DND-41 (cell line): ENCODE measurements around the gene FHIT.

Source experiments
- ATAC-seq: fragments of 200-7000 bp; cut with Tn5 transposase; 3 replicates; pipeline ENCODE4 v1.9.1; 2021; ENCODE audit warnings: low read depth; ENCODE audit not compliant: insufficient read depth
- DNase-seq: peaks from one replicate; pipeline ENCODE4 v3.0.0-alpha.2; 2020
- H2AFZ ChIP-seq: 2 replicates; pipeline ENCODE4 v1.6.0; 2012; ENCODE audit warnings: low read depth, low read length
- H3K27ac ChIP-seq: 2 replicates; pipeline ENCODE4 v1.5.1; 2012; ENCODE audit warnings: low read length, inconsistent platforms
- H3K27me3 ChIP-seq: fragments of 200-600 bp; sonication (generic); 2 replicates; pipeline ENCODE4 v1.6.0; 2012; ENCODE audit warnings: low read length, mild to moderate bottlenecking, inconsistent platforms; ENCODE audit not compliant: insufficient read depth, poor library complexity
- H3K36me3 ChIP-seq: 2 replicates; pipeline ENCODE4 v1.5.1; 2012; ENCODE audit warnings: low read length, inconsistent platforms; ENCODE audit not compliant: insufficient read depth
- H3K4me1 ChIP-seq: 2 replicates; pipeline ENCODE4 v1.5.1; 2012; ENCODE audit warnings: mild to moderate bottlenecking, low read length; ENCODE audit not compliant: insufficient read depth
- H3K4me2 ChIP-seq: 2 replicates; pipeline ENCODE4 v1.6.0; 2012; ENCODE audit warnings: mild to moderate bottlenecking, moderate library complexity, low read length, inconsistent platforms; ENCODE audit not compliant: insufficient read depth
- H3K4me3 ChIP-seq, 2 experiments: fragments of 200-600 bp in 1 of 2; shearing (Covaris generic) in 1 of 2; 2 replicates each; pipeline ENCODE4 v1.5.1; 2012 to 2016; ENCODE audit warnings: inconsistent platforms in 2 of 2, low read length in 2 of 2, mild to moderate bottlenecking in 2 of 2, low read depth in 1 of 2, moderate library complexity in 1 of 2
- H3K79me2 ChIP-seq: 2 replicates; pipeline ENCODE4 v1.6.0; 2012; ENCODE audit warnings: low read length, inconsistent platforms; ENCODE audit not compliant: insufficient read depth
- H3K9ac ChIP-seq: 2 replicates; pipeline ENCODE4 v1.6.0; 2012; ENCODE audit warnings: low read depth, mild to moderate bottlenecking, inconsistent platforms, low read length, moderate library complexity
- H3K9me3 ChIP-seq: 2 replicates; pipeline ENCODE4 v1.5.1; 2012; ENCODE audit warnings: low read length, moderate library complexity, mild to moderate bottlenecking, inconsistent platforms; ENCODE audit not compliant: insufficient read depth, severe bottlenecking
- H4K20me1 ChIP-seq: 2 replicates; pipeline ENCODE4 v1.6.0; 2012; ENCODE audit warnings: low read length; ENCODE audit not compliant: insufficient read depth
- EZH2 ChIP-seq: IDR thresholded peaks from 3 replicates; pipeline ENCODE4 v1.6.1; 2012; ENCODE audit warnings: borderline replicate concordance, low read depth, mild to moderate bottlenecking, moderate library complexity, low read length, inconsistent platforms; ENCODE audit not compliant: severe bottlenecking
- TF ChIP-seq, protein P1 (sequence below): IDR thresholded peaks from 2 replicates; pipeline ENCODE4 v1.5.1; 2012; ENCODE audit warnings: borderline replicate concordance, low read length, moderate library complexity, mild to moderate bottlenecking; ENCODE audit not compliant: poor library complexity, severe bottlenecking; ENCODE audit errors: extremely low read depth

FHIT gene

DNA sequence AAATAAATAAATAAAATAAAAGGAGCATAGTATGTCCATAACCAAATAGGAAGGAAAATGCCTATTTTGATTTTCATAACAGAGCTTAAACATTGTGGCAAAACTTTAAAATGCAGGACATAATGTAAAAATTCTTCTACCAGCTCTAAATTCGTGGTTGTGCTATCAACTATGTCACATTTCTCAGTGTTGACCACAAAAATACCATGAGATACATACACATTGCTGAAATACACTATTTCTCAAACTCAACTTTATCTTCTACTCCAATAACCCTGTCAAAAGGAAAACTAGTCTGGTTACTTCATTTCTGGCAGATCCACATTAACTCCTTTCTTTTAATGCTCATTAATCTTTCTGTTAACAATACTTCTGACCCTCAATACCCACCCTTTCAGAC, 523.2 kb downstream of the FHIT start:
- DNase-seq: no peak
- no peak for ATAC-seq
- TF ChIP-seq, protein P1, sequence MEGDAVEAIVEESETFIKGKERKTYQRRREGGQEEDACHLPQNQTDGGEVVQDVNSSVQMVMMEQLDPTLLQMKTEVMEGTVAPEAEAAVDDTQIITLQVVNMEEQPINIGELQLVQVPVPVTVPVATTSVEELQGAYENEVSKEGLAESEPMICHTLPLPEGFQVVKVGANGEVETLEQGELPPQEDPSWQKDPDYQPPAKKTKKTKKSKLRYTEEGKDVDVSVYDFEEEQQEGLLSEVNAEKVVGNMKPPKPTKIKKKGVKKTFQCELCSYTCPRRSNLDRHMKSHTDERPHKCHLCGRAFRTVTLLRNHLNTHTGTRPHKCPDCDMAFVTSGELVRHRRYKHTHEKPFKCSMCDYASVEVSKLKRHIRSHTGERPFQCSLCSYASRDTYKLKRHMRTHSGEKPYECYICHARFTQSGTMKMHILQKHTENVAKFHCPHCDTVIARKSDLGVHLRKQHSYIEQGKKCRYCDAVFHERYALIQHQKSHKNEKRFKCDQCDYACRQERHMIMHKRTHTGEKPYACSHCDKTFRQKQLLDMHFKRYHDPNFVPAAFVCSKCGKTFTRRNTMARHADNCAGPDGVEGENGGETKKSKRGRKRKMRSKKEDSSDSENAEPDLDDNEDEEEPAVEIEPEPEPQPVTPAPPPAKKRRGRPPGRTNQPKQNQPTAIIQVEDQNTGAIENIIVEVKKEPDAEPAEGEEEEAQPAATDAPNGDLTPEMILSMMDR: no peak
- no peak for TF ChIP-seq EZH2
- Histone ChIP-seq H3K9ac (no peak overlapping the region), H3K36me3 (no peaks in the 10 kb centered on the region), H3K79me2 (no peaks in the 10 kb centered on the region), H3K4me2 (no peak overlapping the region), H3K9me3 (no peaks in the 10 kb centered on the region), H3K27me3 (no peaks in the 10 kb centered on the region), H4K20me1 (no peaks in the 10 kb centered on the region), H3K27ac (no peak overlapping the region), H3K4me1 (no peaks in the 10 kb centered on the region), H2AFZ (no peak overlapping the region), H3K4me3 (no peak overlapping the region)

DNA sequence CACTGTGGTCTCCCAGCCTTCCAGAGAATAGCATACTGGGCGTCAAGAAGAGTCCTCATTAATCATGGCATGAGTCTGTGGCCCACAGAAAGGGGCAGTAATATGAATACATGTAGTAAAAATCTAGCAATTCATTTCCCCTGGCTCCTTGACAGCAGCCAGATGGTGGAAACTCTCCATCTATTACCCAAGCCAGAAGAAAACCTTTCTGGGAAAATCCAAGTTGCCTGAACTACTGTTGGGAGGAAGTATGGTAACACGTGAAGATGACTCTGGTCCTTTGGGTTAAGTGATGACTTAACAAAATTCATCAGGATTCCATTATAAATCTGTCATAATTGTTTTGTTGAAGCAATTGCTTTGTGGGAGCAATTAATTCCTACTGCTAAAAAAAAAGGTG, 530.5 kb downstream of the FHIT start:
- H3K4me2 ChIP-seq: no peak overlapping the region
- ATAC-seq (no peak), DNase-seq (no peak)
- H3K4me3 ChIP-seq: no peak overlapping the region
- H3K9ac ChIP-seq: no peak overlapping the region
- no peak overlapping the region for H3K27ac ChIP-seq
- no peak overlapping the region for H2AFZ ChIP-seq
- no peaks in the 10 kb centered on the region for H3K4me1 ChIP-seq
- H3K79me2 ChIP-seq: no peaks in the 10 kb centered on the region
- no peaks in the 10 kb centered on the region for H4K20me1 ChIP-seq
- H3K36me3 ChIP-seq: no peaks in the 10 kb centered on the region
- no peaks in the 10 kb centered on the region for H3K27me3 ChIP-seq
- no peaks in the 10 kb centered on the region for H3K9me3 ChIP-seq
- no peak for TF ChIP-seq EZH2
- TF ChIP-seq, protein P1: no peak

DNA sequence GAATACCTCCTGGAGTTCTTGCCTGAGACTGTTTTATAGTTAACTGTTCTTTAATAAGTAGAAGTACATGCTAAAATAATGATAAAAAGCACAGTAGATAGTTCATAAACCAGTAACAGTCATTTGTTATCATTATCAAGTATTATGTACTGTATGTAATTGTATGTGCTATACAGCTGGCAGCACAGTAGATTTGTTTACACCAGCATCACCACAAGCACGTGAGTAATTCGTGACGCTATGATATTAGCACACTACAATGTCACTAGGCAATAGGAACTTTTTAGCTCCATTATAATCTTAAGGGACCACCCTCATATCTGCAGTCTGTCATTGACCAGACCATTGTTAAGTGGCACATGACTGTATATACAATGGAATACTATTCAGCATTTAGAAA, 534.7 kb downstream of the FHIT start:
- H3K27ac ChIP-seq: no peak overlapping the region
- H3K4me1 ChIP-seq: no peaks in the 10 kb centered on the region
- no peaks in the 10 kb centered on the region for H3K27me3 ChIP-seq
- no peaks in the 10 kb centered on the region for H3K79me2 ChIP-seq
- TF ChIP-seq EZH2: no peak
- TF ChIP-seq, protein P1: no peak
- H3K4me2 ChIP-seq: no peak overlapping the region
- H3K9ac ChIP-seq: no peak overlapping the region
- H3K4me3 ChIP-seq: no peak overlapping the region
- DNase-seq: no peak
- no peak overlapping the region for H2AFZ ChIP-seq
- H3K36me3 ChIP-seq: no peaks in the 10 kb centered on the region
- no peaks in the 10 kb centered on the region for H3K9me3 ChIP-seq
- no peak for ATAC-seq
- H4K20me1 ChIP-seq: no peaks in the 10 kb centered on the region
